ENCODE data around the gene ZNF627. TPM values are rescaled to one million over a fixed set of nuclear protein-coding genes. Genes with fewer than 3 reads are reported as not detected.
A peak's percentile ranks its signal among the peaks of the same experiment; 100 is the strongest.

ZNF627 gene
- total and polyA plus RNA-seq, 5 donors: 4.2 to 7.3 (median 6.9) TPM

DNA sequence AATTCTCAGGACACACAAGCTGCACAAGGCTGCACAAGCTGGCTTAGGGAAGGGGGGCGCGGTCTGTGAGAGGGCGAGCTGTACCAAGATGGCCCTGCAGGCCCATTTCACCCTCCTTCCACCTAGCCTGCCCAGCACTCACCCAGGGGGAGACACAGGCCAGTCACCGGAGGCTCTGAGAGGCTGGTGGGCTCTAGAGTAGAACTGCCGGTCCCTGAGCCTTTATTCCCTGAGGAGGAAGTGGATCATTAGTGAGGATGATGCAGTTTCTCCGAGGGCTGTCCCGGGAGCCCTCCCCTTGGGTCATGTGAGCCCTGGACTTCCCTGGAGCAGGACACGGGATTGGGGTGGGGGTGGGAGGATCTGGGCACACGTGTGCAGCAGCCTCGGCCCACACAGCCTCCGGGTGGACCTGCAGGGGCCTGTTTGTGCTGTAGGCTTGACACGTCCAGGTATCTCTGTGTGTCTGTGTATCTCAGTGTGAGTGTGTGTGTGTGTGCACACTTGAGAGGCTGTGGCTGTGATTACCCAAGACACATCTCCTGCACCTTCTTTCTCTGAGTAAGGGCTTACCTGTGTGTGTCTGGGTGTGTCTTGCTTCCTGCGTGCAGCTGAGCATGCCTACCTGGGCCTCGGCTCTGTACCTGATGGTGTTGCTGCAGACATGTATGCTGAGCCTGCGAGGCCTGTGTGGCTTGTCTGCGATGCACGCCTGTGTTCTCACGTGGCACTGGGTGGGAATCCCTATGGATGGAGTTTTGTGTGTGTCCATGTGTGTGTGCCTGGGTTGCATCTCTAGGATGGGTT lies 19.6 kb upstream of the ZNF627 start, which contains the start of gene ACP5:
Gene ACP5 (minus strand): TSS at position 195 of the 807 bp plus-strand sequence. CDS start 328 bp downstream, outside the sequence.
- Histone ChIP-seq H3K27me3 (ENCODE audit: control insufficient read depth, insufficient read depth) (no peaks in the 10 kb centered on the region), H3K9me3 (ENCODE audit: control insufficient read depth, low read length) (no peaks in the 10 kb centered on the region), H3K4me1 (ENCODE audit: control insufficient read depth, insufficient read depth, low read length) (no peaks in the 10 kb centered on the region), H3K27ac (ENCODE audit: low read length) (no peak within 1 kb of the TSS), H3K4me3 (ENCODE audit: low read length) (peak within 1 kb of the TSS; percentile 3)
- DNase-seq (no peak), ATAC-seq (peak in 1 of 2 donors; percentile 32)
- WGBS: 63% methylated on average over 18 of the region's 18 CpGs
- intact Hi-C loops (cut with DNase I): no loop called here

DNA sequence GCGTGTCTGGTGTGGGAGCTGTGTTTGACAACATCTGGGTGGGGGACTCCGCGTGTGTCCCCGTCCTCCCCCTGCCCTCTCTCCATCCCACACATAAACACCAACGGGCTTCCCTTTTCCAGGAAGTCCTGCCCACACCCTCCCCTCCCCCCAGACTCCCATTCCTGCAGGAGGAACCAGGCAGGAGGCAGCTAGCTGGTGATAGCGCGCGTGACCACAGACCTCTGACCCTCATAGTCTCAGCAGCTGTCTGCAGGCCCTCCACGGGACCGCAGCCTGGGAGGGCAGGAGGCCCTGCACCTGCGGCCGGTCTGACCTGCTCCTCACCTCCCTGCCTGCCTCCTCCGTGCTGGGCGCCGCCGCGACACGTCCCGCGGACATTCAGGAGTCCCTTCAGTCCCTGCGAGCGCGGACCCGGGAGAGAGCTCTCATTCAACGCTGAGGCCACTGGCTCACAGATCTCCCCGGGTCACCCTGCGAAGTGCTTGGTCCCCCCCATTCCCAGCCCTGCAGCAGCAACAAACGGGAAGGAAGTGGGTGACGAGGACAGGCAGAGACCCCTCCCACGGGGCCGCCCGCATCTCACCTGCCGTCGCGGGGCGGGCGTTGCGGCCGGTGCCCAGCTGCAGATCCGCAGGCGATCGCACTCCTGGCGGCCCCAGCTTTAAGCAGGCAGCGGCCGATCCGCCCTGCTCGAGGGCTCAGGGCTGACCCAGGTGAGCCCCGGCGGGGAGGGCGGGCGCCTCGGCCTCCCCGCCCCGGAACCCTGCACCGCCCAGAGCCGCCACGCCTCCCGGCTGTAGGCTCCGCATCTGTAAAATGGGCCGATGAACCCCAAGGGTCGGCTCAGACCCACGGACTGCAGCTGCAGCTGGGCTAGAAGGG lies 18.8 kb upstream of the ZNF627 start:
- no peak overlapping the region for H3K27ac ChIP-seq (ENCODE audit: low read length)
- no peaks in the 10 kb centered on the region for H3K9me3 ChIP-seq (ENCODE audit: control insufficient read depth, low read length)
- intact Hi-C loops (cut with DNase I): no loop called here
- no peaks in the 10 kb centered on the region for H3K27me3 ChIP-seq (ENCODE audit: control insufficient read depth, insufficient read depth)
- no peaks in the 10 kb centered on the region for H3K4me1 ChIP-seq (ENCODE audit: control insufficient read depth, insufficient read depth, low read length)
- peak overlapping the region; percentile 3 for H3K4me3 ChIP-seq (ENCODE audit: low read length)
- 16% methylated on average over 62 of the region's 62 CpGs for WGBS
- ATAC-seq (peak; percentile 30 to 49), DNase-seq (peak; percentile 64 to 80 (median 75))

DNA sequence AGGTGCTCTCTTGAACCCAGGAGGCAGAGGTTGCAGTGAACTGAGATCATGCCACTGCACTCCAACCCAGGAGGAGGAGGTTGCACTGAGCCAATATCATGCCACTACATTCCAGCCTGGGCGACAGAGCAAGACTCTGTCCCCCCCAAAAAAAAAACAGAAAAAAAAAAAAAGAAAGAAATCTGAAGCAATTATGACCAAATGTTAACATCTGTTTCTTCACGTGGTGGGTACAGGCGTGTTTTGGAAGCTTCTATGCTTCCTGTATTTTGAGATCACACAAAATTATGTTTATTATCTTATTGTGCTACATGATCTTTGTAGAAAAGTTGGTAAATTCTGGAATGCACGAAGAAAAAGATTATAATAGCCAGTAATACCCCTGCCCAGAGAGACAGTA lies 17.2 kb upstream of the ZNF627 start:
- no peaks in the 10 kb centered on the region for H3K4me1 ChIP-seq (ENCODE audit: control insufficient read depth, insufficient read depth, low read length)
- no peak overlapping the region for H3K27ac ChIP-seq (ENCODE audit: low read length)
- WGBS: 66% methylated on average over 4 of the region's 4 CpGs
- intact Hi-C loops (cut with DNase I): no loop called here
- no peaks in the 10 kb centered on the region for H3K9me3 ChIP-seq (ENCODE audit: control insufficient read depth, low read length)
- H3K4me3 ChIP-seq (ENCODE audit: low read length): no peak overlapping the region
- H3K27me3 ChIP-seq (ENCODE audit: control insufficient read depth, insufficient read depth): no peaks in the 10 kb centered on the region
- no peak for DNase-seq
- ATAC-seq: no peak

DNA sequence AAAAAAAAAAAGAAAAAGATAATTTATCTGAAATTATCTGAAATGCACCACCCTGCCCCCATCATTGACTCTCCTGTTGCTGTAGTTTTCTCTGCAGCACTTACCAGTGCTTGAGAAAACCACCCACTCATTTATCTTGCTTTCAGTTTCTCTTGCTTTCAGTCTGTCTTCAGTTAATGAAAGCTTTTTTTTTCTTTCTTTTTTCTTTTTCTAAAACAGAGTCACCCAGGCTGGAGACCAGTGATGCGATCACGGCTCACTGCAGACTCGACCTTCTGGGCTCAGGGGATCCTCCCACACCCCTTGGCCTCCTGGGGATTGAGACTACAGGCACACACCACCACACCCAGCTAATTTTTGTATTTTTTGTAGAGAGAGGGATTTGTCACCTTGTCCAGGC lies 15.5 kb upstream of the ZNF627 start:
- ATAC-seq: peak in 1 of 2 donors; percentile 12
- no peaks in the 10 kb centered on the region for H3K9me3 ChIP-seq (ENCODE audit: control insufficient read depth, low read length)
- no peak overlapping the region for H3K4me3 ChIP-seq (ENCODE audit: low read length)
- intact Hi-C loops (cut with DNase I): no loop called here
- no peaks in the 10 kb centered on the region for H3K4me1 ChIP-seq (ENCODE audit: control insufficient read depth, insufficient read depth, low read length)
- WGBS: 36% methylated on average over 3 of the region's 3 CpGs
- no peak for DNase-seq
- H3K27ac ChIP-seq (ENCODE audit: low read length): no peak overlapping the region
- no peaks in the 10 kb centered on the region for H3K27me3 ChIP-seq (ENCODE audit: control insufficient read depth, insufficient read depth)

DNA sequence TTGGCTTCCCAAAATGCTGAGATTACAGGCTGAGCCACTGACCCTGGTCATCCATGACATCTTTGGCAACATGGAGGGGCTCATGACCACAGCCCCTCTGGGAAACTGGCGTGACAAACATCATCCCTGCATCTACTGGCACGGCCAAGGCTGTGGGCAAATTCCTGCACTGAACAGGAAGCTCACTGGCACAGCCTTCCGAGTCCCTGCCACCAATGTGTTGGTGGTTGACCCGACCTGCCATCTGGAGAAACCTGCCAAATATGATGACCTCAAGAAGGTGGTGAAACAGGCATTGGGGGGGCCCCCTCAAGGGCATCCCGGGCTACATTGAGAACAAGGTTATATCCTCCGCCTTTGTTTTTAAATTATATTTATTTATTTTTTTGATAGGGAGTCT lies 11.0 kb upstream of the ZNF627 start:
- no peaks in the 10 kb centered on the region for H3K4me1 ChIP-seq (ENCODE audit: control insufficient read depth, insufficient read depth, low read length)
- 68% methylated on average over 6 of the region's 6 CpGs for WGBS
- DNase-seq: no peak
- H3K27ac ChIP-seq (ENCODE audit: low read length): no peak overlapping the region
- intact Hi-C loops (cut with DNase I): loop anchor here in 1 of 4 donors (5.0 kb wide), 1 partner anchor 89 kb away; no protein-coding TSS in a partner anchor
- no peaks in the 10 kb centered on the region for H3K27me3 ChIP-seq (ENCODE audit: control insufficient read depth, insufficient read depth)
- H3K4me3 ChIP-seq (ENCODE audit: low read length): no peak overlapping the region
- H3K9me3 ChIP-seq (ENCODE audit: control insufficient read depth, low read length): no peaks in the 10 kb centered on the region
- no peak for ATAC-seq

DNA sequence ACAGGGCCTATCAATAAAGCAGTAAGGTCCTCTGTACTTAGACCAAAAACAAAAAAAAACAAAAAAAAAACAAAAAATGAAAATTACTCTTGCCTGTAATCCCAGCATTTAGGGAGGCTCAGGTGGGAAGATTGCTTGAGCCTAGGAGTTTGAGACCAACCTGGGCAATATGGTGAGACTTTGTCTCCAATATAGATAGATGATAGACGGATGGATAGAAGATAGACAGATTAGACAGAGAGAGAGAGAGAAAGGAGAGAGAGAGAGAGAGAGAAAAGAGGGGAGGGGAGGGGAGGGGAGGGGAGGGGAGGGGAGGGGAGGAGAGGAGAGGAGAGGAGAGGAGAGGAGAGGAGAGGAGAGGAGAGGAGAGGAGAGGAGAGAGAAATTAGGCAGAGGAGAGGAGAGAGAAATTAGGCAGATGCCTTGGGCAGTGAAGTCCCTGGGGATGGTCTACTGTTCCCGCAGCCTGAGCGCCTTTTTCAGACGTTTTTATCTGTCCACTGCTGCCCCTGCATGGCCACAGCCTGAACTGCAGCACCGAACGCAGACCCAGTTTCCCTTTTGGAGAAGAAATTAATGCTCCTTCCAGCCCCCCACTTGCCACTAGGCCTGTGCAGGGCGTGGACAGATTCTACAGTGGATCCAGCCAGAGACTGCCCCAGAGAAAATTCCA lies 9.8 kb upstream of the ZNF627 start:
- peak; percentile 76 to 90 (median 90) for DNase-seq
- ATAC-seq: peak; percentile 71 to 84
- Histone ChIP-seq H3K27ac (ENCODE audit: low read length) (no peak overlapping the region), H3K4me1 (ENCODE audit: control insufficient read depth, insufficient read depth, low read length) (no peaks in the 10 kb centered on the region), H3K9me3 (ENCODE audit: control insufficient read depth, low read length) (no peaks in the 10 kb centered on the region), H3K27me3 (ENCODE audit: control insufficient read depth, insufficient read depth) (no peaks in the 10 kb centered on the region), H3K4me3 (ENCODE audit: low read length) (no peak overlapping the region)
- intact Hi-C loops (cut with DNase I): loop anchor here in 1 of 4 donors (5.0 kb wide), 1 partner anchor 90 kb away; no protein-coding TSS in a partner anchor
- WGBS: 2% methylated on average over 7 of the region's 7 CpGs

DNA sequence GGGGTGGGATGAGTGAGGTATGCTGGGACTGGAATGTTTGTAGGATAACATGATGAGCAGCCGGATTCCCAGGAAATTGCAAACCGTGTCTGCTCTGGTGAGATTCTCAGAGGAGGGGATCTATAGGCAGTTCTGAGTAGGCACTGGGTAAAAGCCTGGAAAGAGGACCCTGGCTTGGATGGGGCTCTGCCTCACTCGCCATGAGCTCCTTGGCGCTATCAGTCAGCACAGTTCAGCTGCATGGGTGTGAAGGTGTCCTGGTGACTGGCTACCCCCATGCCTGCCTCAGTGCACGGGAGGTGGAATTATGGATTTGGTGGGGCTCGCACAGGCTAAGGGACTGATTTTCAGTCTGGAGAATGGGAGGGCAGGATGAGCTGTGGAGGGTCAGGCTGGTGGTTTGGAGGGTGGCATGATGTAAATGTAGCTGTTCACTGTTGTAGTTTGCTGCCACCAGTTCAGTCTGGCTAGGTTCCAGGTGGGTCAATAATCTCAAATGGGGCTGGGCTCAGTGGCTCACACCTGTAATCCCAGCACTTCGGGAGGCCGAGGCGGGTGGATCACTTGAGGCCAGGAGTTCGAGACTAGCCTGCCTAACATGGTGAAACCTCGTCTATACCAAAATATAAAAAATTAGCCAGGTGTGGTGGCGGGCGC lies 9.2 kb upstream of the ZNF627 start:
- intact Hi-C loops (cut with DNase I): loop anchor here in 1 of 4 donors (5.0 kb wide), 1 partner anchor 91 kb away; no protein-coding TSS in a partner anchor
- Histone ChIP-seq H3K27ac (ENCODE audit: low read length) (no peak overlapping the region), H3K9me3 (ENCODE audit: control insufficient read depth, low read length) (no peaks in the 10 kb centered on the region), H3K4me3 (ENCODE audit: low read length) (no peak overlapping the region), H3K27me3 (ENCODE audit: control insufficient read depth, insufficient read depth) (no peaks in the 10 kb centered on the region), H3K4me1 (ENCODE audit: control insufficient read depth, insufficient read depth, low read length) (no peaks in the 10 kb centered on the region)
- ATAC-seq (peak; percentile 36 to 38), DNase-seq (no peak)
- WGBS: 65% methylated on average over 13 of the region's 13 CpGs

DNA sequence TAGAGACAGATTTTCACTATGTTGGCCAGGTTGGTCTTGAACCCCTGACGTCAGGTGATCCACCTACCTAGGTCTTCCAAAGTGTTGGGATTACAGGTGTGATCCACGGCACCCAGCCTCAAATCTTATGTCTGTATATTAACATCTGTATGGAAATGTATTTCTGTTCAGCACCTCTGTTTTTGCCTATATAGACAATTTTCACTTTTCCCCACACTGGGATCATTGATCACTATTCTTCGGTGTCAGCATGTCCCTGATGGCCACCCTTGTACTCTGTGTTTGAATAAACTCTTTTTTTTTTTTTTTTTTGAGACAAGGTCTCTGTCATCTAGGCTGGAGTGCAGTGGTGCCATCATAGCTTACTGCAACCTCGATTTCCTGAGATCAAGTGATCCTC lies 3.2 kb upstream of the ZNF627 start:
- no peaks in the 10 kb centered on the region for H3K27me3 ChIP-seq (ENCODE audit: control insufficient read depth, insufficient read depth)
- ATAC-seq (no peak), DNase-seq (no peak)
- 82% methylated on average over 4 of the region's 4 CpGs for WGBS
- intact Hi-C loops (cut with DNase I): no loop called here
- H3K9me3 ChIP-seq (ENCODE audit: control insufficient read depth, low read length): no peaks in the 10 kb centered on the region
- peaks cover 2% of the 10 kb centered on the region for H3K4me1 ChIP-seq (ENCODE audit: control insufficient read depth, insufficient read depth, low read length)
- H3K4me3 ChIP-seq (ENCODE audit: low read length): no peak overlapping the region
- H3K27ac ChIP-seq (ENCODE audit: low read length): no peak overlapping the region

DNA sequence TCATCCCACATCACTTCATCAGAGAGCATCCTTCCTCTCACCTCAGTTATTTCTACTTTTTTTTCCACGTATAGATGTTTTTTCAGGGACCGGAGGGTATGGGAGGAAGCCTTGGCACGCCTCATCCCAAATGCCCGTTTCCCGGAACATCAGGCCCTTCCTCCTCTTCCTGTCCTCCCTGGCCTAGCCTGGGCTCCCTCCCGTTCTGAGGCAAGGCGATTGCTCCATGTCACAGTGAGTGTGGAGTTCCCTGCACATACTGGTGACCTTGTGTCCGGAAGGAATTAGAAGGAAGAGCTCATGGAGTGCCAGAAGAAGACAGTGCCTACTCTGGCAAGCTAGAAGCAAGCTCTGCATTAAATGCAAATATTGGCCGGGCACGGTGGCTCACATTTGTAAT lies 1.1 kb upstream of the ZNF627 start:
- peaks cover 2% of the 10 kb centered on the region for H3K4me1 ChIP-seq (ENCODE audit: control insufficient read depth, insufficient read depth, low read length)
- 78% methylated on average over 10 of the region's 10 CpGs for WGBS
- H3K9me3 ChIP-seq (ENCODE audit: control insufficient read depth, low read length): no peaks in the 10 kb centered on the region
- intact Hi-C loops (cut with DNase I): no loop called here
- no peak overlapping the region for H3K27ac ChIP-seq (ENCODE audit: low read length)
- no peak for DNase-seq
- H3K27me3 ChIP-seq (ENCODE audit: control insufficient read depth, insufficient read depth): no peaks in the 10 kb centered on the region
- no peak overlapping the region for H3K4me3 ChIP-seq (ENCODE audit: low read length)
- ATAC-seq: no peak

DNA sequence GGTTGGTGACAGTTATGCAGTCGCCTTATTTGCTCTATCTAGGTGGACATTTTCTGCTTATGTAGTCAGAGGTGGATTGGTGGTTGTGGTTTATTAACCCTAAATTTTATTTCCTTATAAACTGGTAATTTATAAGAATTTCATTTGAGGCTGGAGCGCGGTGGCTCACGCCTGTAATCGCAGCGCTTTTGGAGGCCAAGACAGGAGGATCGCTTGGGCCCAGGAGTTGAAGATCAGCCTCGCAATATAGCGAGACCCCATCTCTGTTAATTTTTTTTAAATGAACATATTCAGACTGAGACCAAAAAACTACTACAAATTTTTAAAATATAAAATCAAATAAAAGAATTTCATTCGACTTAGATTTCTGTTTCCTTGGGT lies 810 bp downstream of the ZNF627 start:
- 58% methylated on average over 10 of the region's 10 CpGs for WGBS
- H3K9me3 ChIP-seq (ENCODE audit: control insufficient read depth, low read length): no peaks in the 10 kb centered on the region
- peaks cover 2% of the 10 kb centered on the region for H3K4me1 ChIP-seq (ENCODE audit: control insufficient read depth, insufficient read depth, low read length)
- no peak overlapping the region for H3K27ac ChIP-seq (ENCODE audit: low read length)
- H3K4me3 ChIP-seq (ENCODE audit: low read length): peak overlapping the region; percentile 89
- no peak for DNase-seq
- ATAC-seq: no peak
- no peaks in the 10 kb centered on the region for H3K27me3 ChIP-seq (ENCODE audit: control insufficient read depth, insufficient read depth)
- intact Hi-C loops (cut with DNase I): no loop called here

Data from right cardiac atrium (tissue), 5 donors.